Ascending aorta (tissue), 2 donors: ENCODE measurements around the gene PRKAB2. TPM values are rescaled to one million over a fixed set of nuclear protein-coding genes. Genes with fewer than 3 reads are reported as not detected.

Source experiments
- DNase-seq, 2 donors: peaks; one replicate each; pipeline ENCODE4 v3.0.0-alpha.2; 2019; ENCODE audit warnings: low spot score in 2 of 2
- H3K27ac ChIP-seq, 2 donors: fragments of 200-600 bp; sonication (generic); one replicate each; pipeline ENCODE4 v1.5.1; 2016 to 2017; ENCODE audit warnings: mild to moderate bottlenecking in 1 of 2
- H3K27me3 ChIP-seq: fragments of 200-600 bp; sonication (generic); one replicate; pipeline ENCODE4 v1.5.1; 2017
- H3K36me3 ChIP-seq, 2 donors: fragments of 200-600 bp; sonication (generic); one replicate each; pipeline ENCODE4 v1.5.1; 2016
- H3K4me1 ChIP-seq, 2 donors: fragments of 200-600 bp; sonication (generic); one replicate each; pipeline ENCODE4 v1.5.1; 2016 to 2017; ENCODE audit warnings: mild to moderate bottlenecking in 1 of 2
- H3K4me3 ChIP-seq, 2 donors: fragments of 200-600 bp; sonication (generic); one replicate each; pipeline ENCODE4 v1.5.1; 2016 to 2017; ENCODE audit warnings: mild to moderate bottlenecking in 1 of 2
- H3K9me3 ChIP-seq, 2 donors: fragments of 200-600 bp; sonication (generic); one replicate each; pipeline ENCODE4 v1.5.1; 2016
- intact Hi-C: fragments of 100-400 bp; cut with DNase I; formaldehyde crosslinking; loops from one replicate; pipeline ENCODE4 v1.15.1; 2023
- total RNA-seq: library from RNA; depleted of rRNA; stranded (reverse); fragments of >200 nt; gene quantifications from one replicate; pipeline ENCODE4 v1.1.0, GENCODE V29; 2016
- TF ChIP-seq, protein P1 (sequence below), 3 experiments: fragments of 200-600 bp in 2 of 3; fragments of 450-650 bp in 1 of 3; sonication (generic) in 2 of 3; IDR thresholded peaks; one replicate each; pipeline ENCODE4 v1.5.1; 2016 to 2019; ENCODE audit warnings: antibody characterized with exemption in 3 of 3, mild to moderate bottlenecking in 1 of 3, moderate library complexity in 1 of 3

The PRKAB2 gene
- total RNA-seq, 1 donor from 2014 or later = 15.4 TPM

DNA sequence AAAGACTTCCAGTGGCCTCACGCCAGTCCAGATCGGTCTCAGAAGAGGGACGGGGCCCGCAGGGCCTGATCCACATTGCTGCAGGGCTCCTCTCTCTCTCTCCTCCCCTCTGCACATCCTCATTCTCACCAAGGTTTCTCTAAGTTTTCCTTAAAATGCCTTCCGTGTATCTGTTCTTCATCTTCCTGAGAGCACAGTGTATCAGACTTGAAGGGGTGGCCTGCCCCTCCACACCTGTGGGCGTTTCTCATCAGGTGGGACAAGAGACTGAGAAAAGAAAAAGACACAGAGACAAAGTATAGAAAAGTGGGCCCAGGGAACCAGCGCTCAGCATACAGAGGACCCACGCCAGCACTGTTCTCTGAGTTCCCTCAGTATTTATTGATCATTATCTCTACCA is 66.4 kb downstream of the PRKAB2 start:
- TF ChIP-seq, protein P1, sequence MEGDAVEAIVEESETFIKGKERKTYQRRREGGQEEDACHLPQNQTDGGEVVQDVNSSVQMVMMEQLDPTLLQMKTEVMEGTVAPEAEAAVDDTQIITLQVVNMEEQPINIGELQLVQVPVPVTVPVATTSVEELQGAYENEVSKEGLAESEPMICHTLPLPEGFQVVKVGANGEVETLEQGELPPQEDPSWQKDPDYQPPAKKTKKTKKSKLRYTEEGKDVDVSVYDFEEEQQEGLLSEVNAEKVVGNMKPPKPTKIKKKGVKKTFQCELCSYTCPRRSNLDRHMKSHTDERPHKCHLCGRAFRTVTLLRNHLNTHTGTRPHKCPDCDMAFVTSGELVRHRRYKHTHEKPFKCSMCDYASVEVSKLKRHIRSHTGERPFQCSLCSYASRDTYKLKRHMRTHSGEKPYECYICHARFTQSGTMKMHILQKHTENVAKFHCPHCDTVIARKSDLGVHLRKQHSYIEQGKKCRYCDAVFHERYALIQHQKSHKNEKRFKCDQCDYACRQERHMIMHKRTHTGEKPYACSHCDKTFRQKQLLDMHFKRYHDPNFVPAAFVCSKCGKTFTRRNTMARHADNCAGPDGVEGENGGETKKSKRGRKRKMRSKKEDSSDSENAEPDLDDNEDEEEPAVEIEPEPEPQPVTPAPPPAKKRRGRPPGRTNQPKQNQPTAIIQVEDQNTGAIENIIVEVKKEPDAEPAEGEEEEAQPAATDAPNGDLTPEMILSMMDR (IDR thresholded peaks at IDR 0.05) = no peak
- intact Hi-C loops = no loop called here
- Histone ChIP-seq H3K27ac (no peak overlapping the region), H3K9me3 (no peaks in the 10 kb centered on the region), H3K4me3 (no peak overlapping the region), H3K27me3 (no peaks in the 10 kb centered on the region), H3K4me1 (no peaks in the 10 kb centered on the region), H3K36me3 (no peaks in the 10 kb centered on the region)
- DNase-seq = no peak

Other genes starting within 250 kb of the PRKAB2 start
- gene NBPF12, start 234.1 kb downstream of the PRKAB2 start, total RNA-seq = 5.6 TPM
- gene FMO5, start 52.9 kb upstream of the PRKAB2 start, total RNA-seq = 19.6 TPM
- gene CHD1L, start 70.2 kb upstream of the PRKAB2 start, total RNA-seq = 8.0 TPM